HL-60 (cell line): ENCODE data around the gene DIS3L2.

Source experiments
- DNase-seq, 2 experiments: peaks; one replicate each; pipeline ENCODE4 v3.0.0-alpha.2; 2010 to 2020; ENCODE audit warnings: low read depth in 1 of 2, low spot score in 1 of 2
- H3K27ac ChIP-seq: fragments of 250-450 bp; sonication (Bioruptor Pico); replicated peaks from 2 replicates; pipeline ENCODE4 v1.5.1; 2020; ENCODE audit warnings: mild to moderate bottlenecking, moderate library complexity
- H3K27me3 ChIP-seq: fragments of 250-450 bp; sonication (Bioruptor Pico); 2 replicates; pipeline ENCODE4 v1.5.1; 2021; ENCODE audit warnings: mild to moderate bottlenecking, moderate library complexity; ENCODE audit not compliant: insufficient read depth, poor library complexity, severe bottlenecking
- H3K4me3 ChIP-seq: replicated peaks from 2 replicates; pipeline ENCODE4 v1.5.1; 2011; ENCODE audit warnings: mild to moderate bottlenecking, control low read depth, low read length; ENCODE audit not compliant: insufficient read depth
- CTCF ChIP-seq: IDR thresholded peaks from one replicate; pipeline ENCODE4 v1.5.1; 2011; ENCODE audit warnings: low read length, control low read depth, inconsistent platforms; ENCODE audit not compliant: insufficient read depth
- GABPA ChIP-seq: IDR thresholded peaks from 2 replicates; pipeline ENCODE4 v1.6.1; 2012; ENCODE audit warnings: low read depth
- POLR2AphosphoS5 ChIP-seq: IDR thresholded peaks from 2 replicates; pipeline ENCODE4 v1.6.1; 2012; ENCODE audit warnings: low read depth
- REST ChIP-seq: IDR thresholded peaks from 2 replicates; pipeline ENCODE4 v1.6.1; 2012; ENCODE audit warnings: low read depth; ENCODE audit not compliant: insufficient replicate concordance
- SPI1 ChIP-seq: IDR thresholded peaks from 2 replicates; pipeline ENCODE4 v1.6.1; 2012; ENCODE audit warnings: low read depth, mild to moderate bottlenecking, borderline replicate concordance

DIS3L2 gene

DNA sequence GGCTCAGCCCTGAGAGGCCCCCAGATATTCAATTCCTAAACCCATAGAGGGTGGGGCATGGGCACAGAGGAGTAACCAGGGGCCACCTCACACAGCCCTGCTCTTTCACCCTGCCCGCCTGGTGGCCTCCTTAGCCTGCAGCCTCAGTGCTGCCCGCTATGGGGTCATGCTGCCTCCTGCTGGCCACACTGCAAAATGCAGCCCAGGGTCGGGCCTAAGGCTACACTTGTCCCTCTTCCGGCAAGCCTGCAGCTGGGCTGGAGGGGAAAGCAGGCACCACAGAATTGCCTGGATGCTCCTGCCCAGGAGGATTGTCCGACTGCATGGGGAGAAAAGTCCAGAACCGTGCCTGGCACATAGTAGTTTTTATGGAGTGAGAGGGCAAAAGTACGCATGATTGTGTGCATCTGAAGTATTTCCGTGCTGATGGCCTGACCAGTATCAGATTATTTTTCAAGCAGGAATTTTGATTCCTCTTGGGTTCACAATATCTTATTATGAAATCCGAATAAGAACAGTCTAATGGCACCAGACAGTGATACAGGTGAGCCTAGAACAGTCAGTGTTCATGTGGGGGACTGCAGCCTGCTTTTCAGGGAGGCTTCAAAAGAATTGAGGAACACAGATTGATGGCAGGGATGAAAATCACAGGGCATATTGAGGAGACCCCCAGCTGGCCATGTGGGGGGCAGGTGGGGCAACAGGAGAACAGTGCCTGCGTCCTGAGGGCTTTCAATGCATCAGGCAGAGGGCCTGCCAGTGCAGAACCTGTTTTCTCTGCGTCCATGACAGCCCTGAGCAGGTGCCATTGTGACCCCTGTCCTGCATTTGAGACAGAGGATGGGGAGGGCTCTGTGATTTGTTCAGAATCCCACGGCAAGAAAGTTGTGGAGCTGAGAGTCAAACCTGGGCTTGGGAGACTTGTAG, 365.9 kb downstream of the DIS3L2 start:
- Histone ChIP-seq H3K27me3 (no peaks in the 10 kb centered on the region), H3K4me3 (no peak overlapping the region), H3K27ac (no peak overlapping the region)
- TF ChIP-seq REST: no peak
- peak; percentile 71 for TF ChIP-seq CTCF
- no peak for TF ChIP-seq POLR2AphosphoS5
- DNase-seq: peak; percentile 58 to 80

DNA sequence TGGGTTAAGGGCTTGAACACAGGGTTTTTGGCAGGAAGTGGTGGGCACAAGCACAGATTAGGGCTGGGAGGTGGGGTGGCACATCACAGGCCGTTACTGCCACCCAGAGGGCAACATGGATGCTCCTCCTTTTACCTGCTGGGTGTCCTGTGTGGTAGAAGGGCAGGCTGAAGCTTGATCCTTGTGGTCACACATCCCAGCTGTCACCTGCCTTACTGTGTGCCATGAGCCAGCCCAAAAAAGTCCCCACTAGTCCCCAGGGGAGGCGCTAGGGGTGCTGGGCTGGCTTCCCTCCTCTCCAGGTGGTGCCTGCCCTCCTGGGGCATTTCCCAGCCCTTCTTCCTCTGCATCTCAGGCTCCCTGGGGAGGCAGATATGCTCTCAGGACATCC, 366.5 kb downstream of the DIS3L2 start:
- Histone ChIP-seq H3K27me3 (no peaks in the 10 kb centered on the region), H3K4me3 (no peak overlapping the region), H3K27ac (no peak overlapping the region)
- TF ChIP-seq REST: no peak
- no peak for TF ChIP-seq SPI1
- TF ChIP-seq GABPA: no peak
- no peak for TF ChIP-seq CTCF
- no peak for TF ChIP-seq POLR2AphosphoS5
- no peak for DNase-seq

GRCh38 chr2:232328516-232329460, 367.3 kb downstream of the DIS3L2 start:
- no peak overlapping the region for H3K27ac ChIP-seq
- DNase-seq: no peak
- H3K27me3 ChIP-seq: no peaks in the 10 kb centered on the region
- no peak overlapping the region for H3K4me3 ChIP-seq
- TF ChIP-seq POLR2AphosphoS5 (no peak), CTCF (no peak), REST (no peak), SPI1 (no peak), GABPA (no peak)
